Measurements from ENCODE around the gene HCK. TPM values are rescaled to one million over a fixed set of nuclear protein-coding genes. Genes with fewer than 3 reads are reported as not detected.

HCK gene
- total and polyA plus RNA-seq, 7 experiments from 2014 or later = 0.09 to 129 (median 1.4) TPM

DNA sequence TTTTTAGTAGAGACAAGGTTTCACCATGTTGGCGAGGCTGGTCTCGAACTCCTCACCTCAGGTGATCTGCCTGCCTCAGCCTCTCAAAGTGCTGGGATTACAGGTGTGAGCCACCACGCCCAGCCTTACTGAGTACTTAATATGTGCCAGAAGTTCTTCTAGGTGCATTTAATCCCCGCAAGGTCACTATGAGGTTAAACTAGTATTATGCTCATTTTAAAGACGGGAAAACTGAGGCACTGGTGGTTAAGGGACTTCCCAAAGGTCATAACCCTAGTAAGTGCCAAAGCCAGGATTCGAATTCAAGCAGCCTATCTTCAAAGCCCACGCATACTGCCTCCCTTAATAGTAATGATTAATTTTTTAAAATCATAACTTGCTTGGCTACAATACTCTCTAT is 42.5 kb upstream of the HCK start:
- Mint-ChIP-seq H3K4me1 (peaks cover 0 to 9% (median 0%) of the 10 kb centered on the region in 7 donors), H3K4me3 (no peak overlapping the region), H3K9me3 (no peaks in the 10 kb centered on the region), H3K27me3 (peaks cover 1 to 22% (median 18%) of the 10 kb centered on the region in 5 donors), H3K36me3 (no peaks in the 10 kb centered on the region), H3K27ac (no peak overlapping the region)
- ChIA-PET POLR2A (no interaction called here), CTCF (no interaction called here)
- H3K36me3 ChIP-seq (ENCODE audit: control insufficient read depth in 2 of 3, insufficient read depth in 3 of 3, low read length in 3 of 3) = no peaks in the 10 kb centered on the region
- intact Hi-C loops (cut with micrococcal nuclease) = no loop called here
- H3K4me1 ChIP-seq (ENCODE audit: control insufficient read depth in 2 of 2, insufficient read depth in 2 of 2, low read length in 2 of 2) = no peaks in the 10 kb centered on the region
- DNase-seq (no peak), ATAC-seq (no peak)
- H3K27me3 ChIP-seq (ENCODE audit: control insufficient read depth in 2 of 2, insufficient read depth in 2 of 2, low read length in 2 of 2) = no peaks in the 10 kb centered on the region
- H3K27ac ChIP-seq (ENCODE audit: low read depth, low read length) = no peak overlapping the region
- no peaks in the 10 kb centered on the region for H3K9me3 ChIP-seq (ENCODE audit: control insufficient read depth in 2 of 3, low read length in 3 of 3)
- H3K4me3 ChIP-seq (ENCODE audit: low read length) = no peak overlapping the region

DNA sequence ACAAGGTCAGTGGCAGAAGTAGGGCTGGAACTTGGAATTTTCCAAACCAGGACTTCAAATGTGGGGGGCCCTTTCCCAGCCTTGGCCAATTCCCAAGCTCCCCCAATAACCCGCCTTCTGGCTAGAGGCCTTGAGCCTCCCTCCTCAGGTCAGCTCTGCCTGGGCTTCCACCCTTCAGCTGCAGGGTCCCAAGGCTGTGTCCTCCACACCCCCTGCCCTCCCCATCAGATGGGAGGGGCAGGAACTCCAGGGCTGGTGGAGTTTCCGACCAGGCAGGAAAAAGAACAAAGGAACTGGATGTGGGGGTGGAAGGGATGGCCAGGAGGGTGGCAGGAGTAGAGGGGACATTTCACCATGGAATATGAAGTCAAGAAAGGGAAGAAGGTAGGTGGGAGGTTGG is 41.9 kb upstream of the HCK start, which contains the start of gene CCM2L:
CCM2L (plus strand) TSS at position 338 of the 400 bp plus-strand sequence; CDS start at position 355, 17 bp downstream.
- Histone ChIP-seq H3K9me3 (ENCODE audit: control insufficient read depth in 2 of 3, low read length in 3 of 3) (no peaks in the 10 kb centered on the region), H3K4me1 (ENCODE audit: control insufficient read depth in 2 of 2, insufficient read depth in 2 of 2, low read length in 2 of 2) (no peaks in the 10 kb centered on the region), H3K27ac (ENCODE audit: low read depth, low read length) (no peak within 1 kb of the TSS), H3K36me3 (ENCODE audit: control insufficient read depth in 2 of 3, insufficient read depth in 3 of 3, low read length in 3 of 3) (no peaks in the 10 kb centered on the region), H3K4me3 (ENCODE audit: low read length) (no peak within 1 kb of the TSS), H3K27me3 (ENCODE audit: control insufficient read depth in 2 of 2, insufficient read depth in 2 of 2, low read length in 2 of 2) (no peaks in the 10 kb centered on the region)
- Mint-ChIP-seq H3K4me1 (peaks cover 0 to 9% (median 0%) of the 10 kb centered on the region in 7 donors), H3K9me3 (no peaks in the 10 kb centered on the region), H3K36me3 (peaks cover 0 to under 1% (median 0%) of the 10 kb centered on the region in 5 donors), H3K27ac (no peak within 1 kb of the TSS), H3K4me3 (no peak within 1 kb of the TSS), H3K27me3 (peaks cover 7 to 25% (median 23%) of the 10 kb centered on the region in 5 donors)
- ChIA-PET CTCF (no interaction called here), POLR2A (interaction anchor here (0.6 kb wide), 1 partner anchor 1374 kb away, joined by 3 read pairs; no protein-coding TSS in a partner anchor)
- ATAC-seq = no peak
- intact Hi-C loops (cut with micrococcal nuclease) = loop anchor here in 1 of 2 donors (10.0 kb wide), 1 partner anchor 345 kb away; no protein-coding TSS in a partner anchor
- DNase-seq = no peak

DNA sequence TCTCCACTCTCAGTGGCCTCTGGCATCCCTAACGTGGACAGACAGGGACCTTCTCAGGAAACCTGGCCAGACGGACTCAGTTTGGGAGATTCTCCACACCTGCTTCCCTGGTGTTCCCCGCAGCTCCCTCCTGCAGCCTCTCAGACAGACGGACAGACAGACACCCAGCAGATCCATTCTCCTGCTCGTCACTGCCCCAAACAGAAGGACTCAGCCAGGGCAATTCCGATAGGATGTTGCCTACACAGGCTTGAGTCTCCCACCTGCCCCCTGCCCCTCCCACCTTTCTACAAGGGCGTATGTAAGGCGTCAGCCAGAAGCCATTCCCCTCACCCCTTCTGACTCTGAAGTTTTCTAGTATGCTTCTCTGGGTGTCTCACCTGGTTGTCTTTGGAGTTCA is 41.4 kb upstream of the HCK start:
- ChIA-PET CTCF (no interaction called here), POLR2A (interaction anchor here (0.6 kb wide), 1 partner anchor 1373 kb away, joined by 3 read pairs; no protein-coding TSS in a partner anchor)
- DNase-seq = no peak
- H3K27ac ChIP-seq (ENCODE audit: low read depth, low read length) = no peak overlapping the region
- H3K36me3 ChIP-seq (ENCODE audit: control insufficient read depth in 2 of 3, insufficient read depth in 3 of 3, low read length in 3 of 3) = no peaks in the 10 kb centered on the region
- intact Hi-C loops (cut with micrococcal nuclease) = loop anchor here in 1 of 2 donors (10.0 kb wide), 1 partner anchor 346 kb away; no protein-coding TSS in a partner anchor
- peaks cover 0 to 9% (median 0%) of the 10 kb centered on the region in 7 donors for H3K4me1 Mint-ChIP-seq
- H3K4me1 ChIP-seq (ENCODE audit: control insufficient read depth in 2 of 2, insufficient read depth in 2 of 2, low read length in 2 of 2) = no peaks in the 10 kb centered on the region
- no peak overlapping the region for H3K27ac Mint-ChIP-seq
- H3K4me3 Mint-ChIP-seq = no peak overlapping the region
- ATAC-seq = no peak
- no peak overlapping the region for H3K4me3 ChIP-seq (ENCODE audit: low read length)
- H3K27me3 Mint-ChIP-seq = peaks cover 12 to 31% (median 28%) of the 10 kb centered on the region in 5 donors
- no peaks in the 10 kb centered on the region for H3K9me3 Mint-ChIP-seq
- no peaks in the 10 kb centered on the region for H3K27me3 ChIP-seq (ENCODE audit: control insufficient read depth in 2 of 2, insufficient read depth in 2 of 2, low read length in 2 of 2)
- peaks cover 0 to 6% (median 0%) of the 10 kb centered on the region in 5 donors for H3K36me3 Mint-ChIP-seq
- no peaks in the 10 kb centered on the region for H3K9me3 ChIP-seq (ENCODE audit: control insufficient read depth in 2 of 3, low read length in 3 of 3)

DNA sequence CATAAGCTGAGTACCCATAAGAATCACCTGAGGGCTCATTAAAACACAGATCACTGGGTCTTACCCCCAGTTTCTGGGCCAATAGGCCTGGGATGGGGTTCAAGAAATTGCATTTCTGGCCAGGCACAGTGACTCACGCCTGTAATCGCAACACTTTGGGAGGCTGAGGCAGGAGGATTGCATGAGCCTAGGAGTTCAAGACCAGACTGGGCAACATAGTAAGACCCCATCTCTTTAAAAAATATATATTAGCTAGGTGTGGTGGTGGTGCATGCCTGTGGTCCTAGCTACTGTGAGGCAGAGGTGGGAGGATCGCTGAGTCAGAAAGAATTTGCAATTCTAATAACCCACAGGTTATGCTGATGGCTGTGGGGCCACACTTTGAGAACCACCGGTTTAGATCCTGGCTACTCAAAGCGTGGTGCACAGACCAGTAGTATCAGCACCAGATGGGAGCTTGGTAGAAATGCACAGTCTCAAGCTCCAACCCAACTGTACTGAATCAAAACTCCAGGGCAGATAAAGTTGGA is 39.8 kb upstream of the HCK start:
- DNase-seq = no peak
- Histone ChIP-seq H3K4me1 (ENCODE audit: control insufficient read depth in 2 of 2, insufficient read depth in 2 of 2, low read length in 2 of 2) (no peaks in the 10 kb centered on the region), H3K27me3 (ENCODE audit: control insufficient read depth in 2 of 2, insufficient read depth in 2 of 2, low read length in 2 of 2) (no peaks in the 10 kb centered on the region), H3K4me3 (ENCODE audit: low read length) (no peak overlapping the region), H3K36me3 (ENCODE audit: control insufficient read depth in 2 of 3, insufficient read depth in 3 of 3, low read length in 3 of 3) (no peaks in the 10 kb centered on the region), H3K9me3 (ENCODE audit: control insufficient read depth in 2 of 3, low read length in 3 of 3) (no peaks in the 10 kb centered on the region), H3K27ac (ENCODE audit: low read depth, low read length) (no peak overlapping the region)
- Mint-ChIP-seq H3K27me3 (peaks cover 18 to 41% (median 40%) of the 10 kb centered on the region in 5 donors), H3K4me3 (no peak overlapping the region), H3K36me3 (peaks cover 0 to 6% (median 0%) of the 10 kb centered on the region in 5 donors), H3K9me3 (no peaks in the 10 kb centered on the region), H3K4me1 (peaks cover 0 to 9% (median 3%) of the 10 kb centered on the region in 7 donors), H3K27ac (no peak overlapping the region)
- intact Hi-C loops (cut with micrococcal nuclease) = loop anchor here in 1 of 2 donors (10.0 kb wide), 1 partner anchor 347 kb away; no protein-coding TSS in a partner anchor
- POLR2A ChIA-PET = no interaction called here
- CTCF ChIA-PET = no interaction called here
- ATAC-seq = no peak

DNA sequence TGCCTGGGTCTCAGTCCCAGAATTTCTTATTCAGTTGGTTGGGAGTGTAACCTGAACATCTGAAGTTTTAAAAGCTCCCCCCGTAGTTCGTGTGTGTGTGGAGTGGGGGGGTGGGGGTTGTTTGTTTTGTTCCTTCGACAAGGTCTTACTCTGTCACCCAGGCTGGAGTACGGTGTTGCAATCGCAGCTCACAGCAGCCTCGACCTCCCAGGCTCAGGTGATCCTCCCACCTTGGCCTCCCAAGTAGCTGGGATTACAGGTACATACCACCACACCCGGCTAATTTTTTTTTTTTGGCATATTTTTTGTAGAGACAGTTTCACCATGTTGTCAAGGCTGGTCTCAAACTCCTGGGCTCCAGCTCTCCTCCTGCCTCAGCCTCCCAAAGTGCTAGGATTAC is 38.7 kb upstream of the HCK start:
- no peak overlapping the region for H3K4me3 Mint-ChIP-seq
- no peak overlapping the region for H3K4me3 ChIP-seq (ENCODE audit: low read length)
- no peaks in the 10 kb centered on the region for H3K27me3 ChIP-seq (ENCODE audit: control insufficient read depth in 2 of 2, insufficient read depth in 2 of 2, low read length in 2 of 2)
- H3K27ac ChIP-seq (ENCODE audit: low read depth, low read length) = no peak overlapping the region
- DNase-seq = no peak
- peaks cover 0 to 6% (median 0%) of the 10 kb centered on the region in 5 donors for H3K36me3 Mint-ChIP-seq
- H3K4me1 Mint-ChIP-seq = peaks cover 4 to 14% (median 9%) of the 10 kb centered on the region in 7 donors
- H3K36me3 ChIP-seq (ENCODE audit: control insufficient read depth in 2 of 3, insufficient read depth in 3 of 3, low read length in 3 of 3) = no peaks in the 10 kb centered on the region
- intact Hi-C loops (cut with micrococcal nuclease) = loop anchor here in 1 of 2 donors (10.0 kb wide), 1 partner anchor 349 kb away; no protein-coding TSS in a partner anchor
- H3K9me3 ChIP-seq (ENCODE audit: control insufficient read depth in 2 of 3, low read length in 3 of 3) = no peaks in the 10 kb centered on the region
- H3K4me1 ChIP-seq (ENCODE audit: control insufficient read depth in 2 of 2, insufficient read depth in 2 of 2, low read length in 2 of 2) = no peaks in the 10 kb centered on the region
- no peak for ATAC-seq
- no peak overlapping the region for H3K27ac Mint-ChIP-seq
- H3K9me3 Mint-ChIP-seq = no peaks in the 10 kb centered on the region
- ChIA-PET CTCF (no interaction called here), POLR2A (no interaction called here)
- H3K27me3 Mint-ChIP-seq = peaks cover 25 to 51% (median 44%) of the 10 kb centered on the region in 5 donors

DNA sequence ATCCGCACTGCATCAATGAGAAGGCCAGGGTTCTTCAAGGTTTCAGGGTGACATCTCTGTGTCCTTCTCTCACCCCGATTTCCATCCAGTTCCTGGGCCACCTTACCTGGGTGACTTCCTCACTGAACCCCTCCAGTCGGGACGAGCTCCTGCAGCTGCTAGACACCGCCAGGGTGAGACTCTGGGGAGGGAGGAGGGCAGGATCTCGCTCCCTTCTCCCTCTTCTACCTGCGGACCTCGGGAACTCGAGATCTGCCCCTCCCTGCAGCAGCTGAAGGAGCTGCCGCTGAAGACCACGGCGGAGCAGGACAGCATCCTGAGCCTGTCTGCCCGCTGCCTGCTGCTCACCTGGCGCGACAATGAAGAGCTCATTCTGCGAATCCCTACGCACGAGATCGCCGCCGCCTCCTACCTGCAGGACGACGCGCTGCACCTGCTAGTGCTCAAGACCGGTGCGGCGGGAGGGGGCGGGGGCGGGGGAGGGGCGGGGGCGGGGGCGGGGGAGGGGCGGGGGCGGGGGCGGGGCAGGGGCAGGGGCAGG is 34.3 kb upstream of the HCK start:
- CTCF ChIA-PET = interaction anchor here (1.2 to 1.3 kb wide), 2 partner anchors 8 to 15 kb away, joined by 3 read pairs; no protein-coding TSS in a partner anchor
- POLR2A ChIA-PET = interaction anchor here (1.0 kb wide), 1 partner anchor 146 kb away, joined by 3 read pairs; no protein-coding TSS in a partner anchor
- no peak overlapping the region for H3K4me3 ChIP-seq (ENCODE audit: low read length)
- intact Hi-C loops (cut with micrococcal nuclease) = loop anchor here in 1 of 2 donors (1.0 to 10.0 kb wide), 5 partner anchors 14 to 353 kb away; partner anchors contain the start of genes PDRG1, PLAGL2, POFUT1 and TM9SF4
- DNase-seq = peak in 6 of 9 donors; percentile 9 to 58 (median 46)
- Mint-ChIP-seq H3K27ac (no peak overlapping the region), H3K9me3 (peaks cover 0 to 6% (median 0%) of the 10 kb centered on the region in 11 donors), H3K36me3 (peaks cover 0 to 9% (median 2%) of the 10 kb centered on the region in 5 donors), H3K27me3 (peaks cover 60 to 74% (median 68%) of the 10 kb centered on the region in 5 donors), H3K4me1 (peaks cover 10 to 28% (median 23%) of the 10 kb centered on the region in 7 donors), H3K4me3 (peak overlapping the region; percentile 55 to 91 (median 76))
- no peaks in the 10 kb centered on the region for H3K9me3 ChIP-seq (ENCODE audit: control insufficient read depth in 2 of 3, low read length in 3 of 3)
- peaks cover 0 to 6% of the 10 kb centered on the region in 2 donors for H3K4me1 ChIP-seq (ENCODE audit: control insufficient read depth in 2 of 2, insufficient read depth in 2 of 2, low read length in 2 of 2)
- H3K36me3 ChIP-seq (ENCODE audit: control insufficient read depth in 2 of 3, insufficient read depth in 3 of 3, low read length in 3 of 3) = no peaks in the 10 kb centered on the region
- peaks cover 0 to 3% of the 10 kb centered on the region in 2 donors for H3K27me3 ChIP-seq (ENCODE audit: control insufficient read depth in 2 of 2, insufficient read depth in 2 of 2, low read length in 2 of 2)
- peak; percentile 88 for ATAC-seq
- no peak overlapping the region for H3K27ac ChIP-seq (ENCODE audit: low read depth, low read length)
